Measurements from ENCODE around the gene OPHN1.
"Not testable (repeated sequence)": the region's sequence is repeated elsewhere in the genome, so short reads cannot be mapped to it uniquely, and the experiment has no call there.

The OPHN1 gene

DNA sequence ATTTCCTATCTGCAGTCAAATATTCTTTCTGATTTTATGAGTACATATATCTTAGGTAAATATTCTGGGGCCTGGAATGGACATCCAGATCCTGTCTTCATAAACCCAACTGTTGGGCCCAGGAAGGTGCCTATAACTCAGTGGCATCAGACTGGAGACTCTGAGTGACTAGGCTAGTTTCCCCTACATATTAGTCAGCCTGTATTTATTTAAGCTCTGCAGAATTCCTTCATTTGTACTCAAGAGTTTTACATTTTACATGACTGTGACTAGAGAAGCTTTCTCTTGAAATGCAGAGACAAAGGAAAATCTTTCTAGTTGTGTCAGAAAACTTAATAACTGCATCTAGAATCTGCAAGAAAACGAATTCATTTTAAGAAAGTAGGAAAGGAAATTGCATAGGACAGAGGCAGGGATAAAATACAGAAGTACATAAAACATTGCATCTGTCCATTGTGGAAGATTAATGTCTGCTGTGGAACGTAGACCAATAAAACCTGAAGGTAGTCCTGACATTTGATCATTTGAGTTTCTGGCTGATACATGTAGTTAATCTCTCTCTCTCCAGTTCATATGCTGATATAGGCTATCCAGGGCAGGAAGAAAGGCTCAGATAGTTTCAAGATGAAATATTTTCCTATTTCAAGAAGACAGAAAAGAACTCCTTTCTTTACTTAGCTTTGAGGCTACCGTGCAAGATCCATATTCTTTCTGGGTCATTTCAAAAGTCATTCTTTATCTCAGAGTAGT is 78.2 kb downstream of the OPHN1 start:
- DNase-seq, result no peak

GRCh38 chrX:68345025-68345424 is 88.3 kb downstream of the OPHN1 start:
- DNase-seq, result no peak

DNA sequence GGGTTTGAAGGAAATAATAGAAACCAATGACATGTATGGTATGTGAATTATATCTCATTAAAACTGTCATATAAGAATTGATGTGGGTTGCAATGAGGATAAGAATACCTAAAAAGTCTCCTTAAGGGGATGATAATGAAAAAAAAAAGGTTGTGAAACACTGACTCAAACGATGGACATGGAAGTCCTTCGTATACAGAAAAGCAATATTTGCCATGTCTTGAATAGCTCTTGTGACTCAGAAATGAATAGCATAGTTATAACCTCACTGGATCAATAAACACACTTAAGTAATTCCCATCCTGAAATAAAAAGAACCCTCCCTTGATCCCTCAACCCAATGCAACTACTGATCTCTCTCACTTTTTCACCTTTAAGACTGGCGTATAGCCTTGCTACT is 89.7 kb downstream of the OPHN1 start:
- no peak for DNase-seq

- no peak for DNase-seq
Observed at GRCh38 chrX:68332201-68332731, 101.0 kb downstream of the OPHN1 start.

- DNase-seq, result not testable (repeated sequence)
Observed at GRCh38 chrX:68326841-68327240, 106.5 kb downstream of the OPHN1 start.

- DNase-seq, result no peak
Observed at GRCh38 chrX:68307769-68308168, 125.5 kb downstream of the OPHN1 start.

- no peak for DNase-seq
Observed at GRCh38 chrX:68304602-68305001, 128.7 kb downstream of the OPHN1 start.

DNA sequence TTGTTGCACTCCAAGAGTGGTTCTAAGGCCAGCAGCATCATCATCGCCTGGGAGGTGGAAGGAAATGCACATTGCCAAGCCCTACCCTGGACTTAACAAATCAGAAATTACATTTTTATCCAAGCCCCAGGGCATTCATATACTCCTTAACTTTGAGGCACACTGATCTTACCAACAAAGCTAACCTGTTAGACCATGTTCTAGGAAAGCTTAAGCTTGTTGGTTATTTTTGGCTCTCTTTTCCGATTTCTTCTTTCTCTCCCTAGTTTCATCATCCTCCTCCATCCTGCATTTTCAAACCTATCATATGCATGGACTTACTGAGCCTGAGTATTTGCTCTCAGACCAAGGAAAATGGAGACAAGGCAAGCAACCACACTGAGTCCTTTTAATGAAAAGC is 133.4 kb downstream of the OPHN1 start:
- no peak for DNase-seq

GRCh38 chrX:68292471-68292870 is 140.8 kb downstream of the OPHN1 start:
- DNase-seq, result no peak

DNA sequence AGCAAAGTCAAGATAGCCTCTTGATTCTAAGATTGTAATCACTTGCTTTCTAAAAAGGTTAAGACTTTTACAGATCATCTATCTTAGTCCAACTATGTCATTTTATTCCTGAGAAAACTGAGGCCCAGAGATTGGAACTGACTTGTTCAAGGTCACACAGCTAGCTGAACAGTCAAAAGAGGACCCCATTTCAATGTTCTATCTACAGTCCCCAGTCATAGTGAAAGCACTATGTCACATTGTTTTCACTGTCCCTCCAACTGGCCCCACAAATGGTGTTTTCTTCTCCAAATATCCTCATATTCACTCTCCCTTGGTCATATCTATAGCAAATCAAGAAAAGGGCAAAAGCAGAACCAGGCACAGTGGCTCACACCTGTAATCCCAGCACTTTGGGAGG is 145.2 kb downstream of the OPHN1 start:
- DNase-seq, result no peak

- no peak for DNase-seq
Observed at GRCh38 chrX:68287419-68287818, 145.9 kb downstream of the OPHN1 start.

DNA sequence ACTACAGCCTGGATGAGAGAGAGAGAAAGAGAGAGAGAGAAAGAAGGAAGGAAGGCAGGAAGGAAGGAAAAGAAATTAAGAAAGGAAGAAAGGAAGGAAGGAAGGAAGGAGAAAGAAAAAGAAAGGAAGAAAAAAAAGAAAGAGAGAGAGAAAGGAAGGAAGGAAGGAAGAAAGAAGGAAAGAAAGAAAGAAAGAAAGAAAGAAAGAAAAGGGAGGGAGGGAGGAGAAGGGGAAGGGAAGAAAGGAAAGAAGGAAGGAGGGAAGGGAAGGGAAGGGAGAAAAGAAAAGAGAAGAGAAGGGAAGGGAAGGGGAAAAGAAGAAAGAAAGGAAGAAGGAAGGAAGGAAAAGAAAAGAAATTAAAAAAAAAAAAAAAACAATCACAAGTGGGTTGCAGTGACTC is 146.3 kb downstream of the OPHN1 start:
- no peak for DNase-seq

- DNase-seq, result no peak
Observed at GRCh38 chrX:68286076-68286475, 147.2 kb downstream of the OPHN1 start.

GRCh38 chrX:68284281-68284904 is 148.9 kb downstream of the OPHN1 start:
- DNase-seq, result no peak

GRCh38 chrX:68273887-68274286 is 159.4 kb downstream of the OPHN1 start:
- no peak for DNase-seq

GRCh38 chrX:68264793-68265192 is 168.5 kb downstream of the OPHN1 start:
- DNase-seq, result not testable (repeated sequence)

GRCh38 chrX:68261060-68261672 is 172.1 kb downstream of the OPHN1 start:
- no peak for DNase-seq

DNA sequence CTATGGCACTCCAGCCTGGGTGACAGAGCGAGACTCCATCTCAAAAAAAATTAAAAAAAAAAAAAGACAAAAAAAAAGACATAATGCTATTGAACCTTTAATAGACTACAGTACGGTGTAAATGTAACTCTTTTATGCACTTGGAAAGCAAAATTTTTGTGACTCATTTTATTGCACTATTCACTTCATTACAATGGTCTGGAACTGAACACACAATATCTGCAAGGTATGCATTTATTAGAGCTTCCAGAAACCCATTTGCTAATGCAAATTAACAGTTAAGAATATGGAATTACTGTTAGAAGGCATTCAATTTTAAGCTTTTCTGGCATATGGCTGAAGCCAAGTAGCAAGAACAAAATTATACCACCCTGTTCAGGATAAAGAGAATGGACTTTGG is 176.3 kb downstream of the OPHN1 start:
- DNase-seq, result no peak

DNA sequence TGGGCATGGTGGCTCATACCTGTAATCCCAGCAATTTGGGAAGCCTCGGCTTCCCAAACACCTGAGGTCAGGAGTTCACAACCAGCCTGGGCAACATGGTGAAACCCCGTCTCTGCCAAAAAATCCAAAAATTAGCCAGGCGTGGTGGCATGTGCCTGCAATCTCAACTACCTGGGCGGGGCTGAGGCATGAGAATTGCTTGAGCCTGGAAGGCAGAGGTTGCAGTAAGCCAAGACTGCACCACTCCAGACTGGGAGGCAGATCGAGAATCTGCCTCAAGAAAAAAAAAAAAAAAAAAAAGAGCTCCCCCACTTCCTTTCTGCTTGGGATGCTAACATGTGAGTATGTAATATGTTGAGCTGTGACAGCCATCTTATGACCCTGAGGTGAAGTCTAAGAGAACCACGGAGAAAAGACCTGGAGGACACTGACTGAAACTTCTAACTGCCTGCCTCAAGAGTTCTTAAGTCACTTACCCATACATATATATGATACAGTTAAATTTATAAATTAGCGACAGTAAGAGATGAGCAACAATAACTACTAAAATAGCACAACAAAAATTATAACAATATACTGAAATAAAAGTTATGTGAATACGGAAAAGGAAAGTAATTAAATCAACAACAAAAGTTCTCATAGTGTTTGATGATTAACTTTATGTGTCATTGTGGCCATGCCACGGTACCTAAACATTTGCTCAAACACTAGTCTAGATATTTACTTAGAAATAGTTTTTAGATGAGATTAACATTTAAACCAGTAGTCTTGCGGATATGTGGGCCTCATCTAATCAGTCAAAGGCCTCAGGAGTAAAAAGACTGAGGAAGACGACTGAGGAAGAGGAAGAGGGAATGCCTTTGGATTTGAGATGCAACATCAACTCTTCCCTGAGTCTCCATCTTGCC is 178.3 kb downstream of the OPHN1 start:
- DNase-seq, result no peak

GRCh38 chrX:68252664-68253063 is 180.6 kb downstream of the OPHN1 start:
- DNase-seq, result no peak

GRCh38 chrX:68249903-68250302 is 183.4 kb downstream of the OPHN1 start:
- DNase-seq, result no peak

DNA sequence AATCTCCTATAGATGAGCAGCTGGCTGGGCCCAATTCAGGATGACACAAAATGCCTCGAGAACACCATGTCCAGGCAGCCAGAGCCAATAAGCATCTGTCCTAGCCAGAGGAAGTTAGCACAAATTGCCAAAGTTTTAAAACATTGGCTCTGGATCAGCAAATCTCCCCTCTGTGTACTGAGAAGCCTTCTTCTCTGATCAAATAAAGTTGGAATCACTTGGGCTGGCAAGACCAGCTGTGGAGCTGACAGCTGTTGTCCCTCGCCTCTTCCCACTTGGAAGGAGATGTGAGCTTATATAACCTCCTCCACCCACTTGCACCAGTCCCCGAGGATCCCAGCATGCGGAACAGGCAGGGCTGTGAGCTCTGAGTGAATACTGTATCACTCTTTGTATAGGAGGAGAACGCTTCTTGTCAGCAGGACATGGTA is 183.9 kb downstream of the OPHN1 start:
- no peak for DNase-seq

DNA sequence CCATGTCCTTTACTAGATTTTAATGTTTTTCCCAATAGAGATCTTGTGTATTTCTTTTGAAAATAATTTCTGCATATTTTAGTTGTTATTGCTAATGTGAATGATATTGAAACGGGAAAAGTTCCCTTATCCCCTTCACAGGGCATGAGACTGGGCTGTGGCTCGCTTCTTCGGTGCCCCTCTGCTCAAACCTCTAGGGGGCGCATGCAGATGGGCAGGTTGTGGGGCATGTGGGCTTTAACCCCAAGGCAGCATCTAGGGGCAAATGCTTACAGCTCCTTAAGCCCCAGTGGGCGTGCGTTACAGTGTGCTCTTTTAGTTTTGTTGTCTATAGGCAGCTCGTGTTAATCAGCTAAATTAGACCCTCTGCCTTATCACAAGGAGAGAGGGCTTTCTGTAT is 194.7 kb downstream of the OPHN1 start:
- DNase-seq, result no peak

Data from NCI-H1048 (cell line).